Kidney (tissue), 14 donors: ENCODE measurements around the gene RNF181. TPM values are rescaled to one million over a fixed set of nuclear protein-coding genes. Genes with fewer than 3 reads are reported as not detected.
A peak's percentile ranks its signal among the peaks of the same experiment; 100 is the strongest.

ENCODE experiments used
- DNase-seq, 5 donors: peaks; one replicate each; pipeline ENCODE4 v3.0.0-alpha.2; 2013 to 2020
- FAIRE-seq: peaks from 2 replicates; lab custom pipeline; 2012; peaks lifted over from hg19 to GRCh38; lab: Jason Lieb, UNC
- H3K27ac ChIP-seq, 2 donors: one replicate each; pipeline ENCODE4 v1.7.0; 2013; ENCODE audit warnings: low read depth in 2 of 2, low read length in 2 of 2, inconsistent platforms in 1 of 2
- H3K27me3 ChIP-seq: one replicate; pipeline ENCODE4 v1.7.1; 2013; ENCODE audit warnings: low read length, inconsistent platforms; ENCODE audit not compliant: control insufficient read depth, insufficient read depth
- H3K36me3 ChIP-seq, 3 donors: one replicate each; pipeline versions ENCODE4 v1.7.0 to v1.7.1; 2013; ENCODE audit warnings: low read length in 3 of 3, control low read depth in 1 of 3, inconsistent platforms in 1 of 3; ENCODE audit not compliant: insufficient read depth in 3 of 3, control insufficient read depth in 2 of 3
- H3K4me1 ChIP-seq, 3 donors: one replicate each; pipeline versions ENCODE4 v1.7.0 to v1.7.1; 2013; ENCODE audit warnings: low read length in 3 of 3, inconsistent platforms in 1 of 3, low read depth in 1 of 3; ENCODE audit not compliant: control insufficient read depth in 2 of 3, insufficient read depth in 2 of 3
- H3K4me3 ChIP-seq, 3 donors: one replicate each; pipeline versions ENCODE4 v1.7.0 to v1.8.1; 2013; ENCODE audit warnings: low read length in 3 of 3, control low read depth in 1 of 3, inconsistent platforms in 1 of 3
- H3K9ac ChIP-seq, 3 donors: one replicate each; pipeline versions ENCODE4 v1.7.0 to v1.7.1; 2013; ENCODE audit warnings: low read length in 3 of 3, control low read depth in 1 of 3, inconsistent platforms in 1 of 3
- H3K9me3 ChIP-seq, 3 donors: one replicate each; pipeline versions ENCODE4 v1.7.0 to v1.7.1; 2013; ENCODE audit warnings: low read length in 3 of 3, control low read depth in 1 of 3, inconsistent platforms in 1 of 3; ENCODE audit not compliant: control insufficient read depth in 2 of 3, insufficient read depth in 1 of 3
- intact Hi-C: fragments of 100-400 bp; cut with DNase I; formaldehyde crosslinking; loops from one replicate; pipeline ENCODE4 v1.11.1; 2022
- polyA plus RNA-seq: library from polyadenylated mRNA; stranded (reverse); fragments of 350-450 nt; fragmentation: Illumina TruSeq; extraction: RNeasy Lipid Tissue Mini Kit (QIAGEN cat#74804); gene quantifications from one replicate; pipeline ENCODE4 v1.2.3, GENCODE V29; 2014; ENCODE audit warnings: low read depth, low replicate concordance; ENCODE audit not compliant: insufficient read depth
- total RNA-seq: library from RNA; stranded (reverse); fragmentation: NEBNext Ultra II Directional; extraction: Animal tissue kit (Norgen Biotek cat#: 25700); gene quantifications from one replicate; pipeline ENCODE4 v1.2.1, GENCODE V29; 2021
- TF ChIP-seq, protein P1 (sequence below): IDR thresholded peaks from 3 replicates; pipeline ENCODE4 v1.5.1; 2012; ENCODE audit warnings: mild to moderate bottlenecking, moderate library complexity, borderline replicate concordance; ENCODE audit not compliant: insufficient read depth; ENCODE audit errors: extremely low read depth
- donor health status: control.
- donor health status: control.
- donor health status: control.
- donor health status: control.
- donor health status: control.
- donor health status: DM: yes; HTN: yes; CAD: no.
- donor health status: Normal renal cell carcinoma (clear cell type).

The RNF181 gene
- total and polyA plus RNA-seq, 2 donors from 2014 or later, result 89.9 to 407 TPM

DNA sequence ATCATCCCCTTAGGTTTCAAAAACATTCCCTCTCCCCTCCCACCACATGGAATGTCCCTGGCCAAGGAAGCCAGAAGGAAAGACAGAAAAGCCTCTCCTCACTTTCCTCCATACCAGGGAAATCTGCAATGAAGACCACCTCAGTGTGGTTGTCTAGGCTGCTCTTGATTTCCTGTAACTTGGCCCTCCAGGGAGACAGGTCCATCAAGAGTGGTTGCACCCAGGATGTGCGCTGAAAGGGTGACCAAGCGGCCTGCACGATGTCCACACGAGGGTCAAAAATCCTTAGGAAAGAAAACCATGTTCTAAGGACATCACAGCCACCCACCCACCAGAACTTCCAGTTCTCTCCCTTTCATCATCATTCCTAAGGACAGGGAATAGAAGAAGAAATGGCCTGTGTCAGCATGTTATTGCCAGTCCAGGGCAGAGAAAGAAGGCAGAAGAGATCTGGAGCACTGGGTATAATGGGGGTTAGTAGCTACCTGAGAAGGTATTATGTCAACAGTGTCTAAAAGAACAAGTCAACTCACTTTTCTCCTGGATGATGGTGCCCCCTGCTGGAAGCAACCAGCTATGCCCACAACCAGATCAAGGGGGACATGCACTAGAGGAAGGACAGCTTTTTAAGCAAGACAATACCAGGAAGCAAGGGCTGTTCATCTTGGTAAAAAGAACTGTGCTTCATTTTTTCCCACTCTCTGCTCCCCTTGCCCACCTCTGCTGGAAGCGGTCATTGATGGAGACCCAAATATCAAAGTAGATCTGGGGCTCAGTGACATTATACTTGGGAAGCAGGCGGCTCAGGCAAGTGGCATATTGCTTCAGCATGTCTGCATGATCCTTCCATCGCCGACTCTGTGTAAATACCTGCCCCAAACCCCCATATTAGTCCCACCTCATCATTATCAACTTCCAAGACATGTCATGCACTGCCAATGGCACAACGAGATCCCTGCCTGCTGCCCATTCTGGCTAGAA lies 43.6 kb upstream of the RNF181 start:
- TF ChIP-seq, protein P1, sequence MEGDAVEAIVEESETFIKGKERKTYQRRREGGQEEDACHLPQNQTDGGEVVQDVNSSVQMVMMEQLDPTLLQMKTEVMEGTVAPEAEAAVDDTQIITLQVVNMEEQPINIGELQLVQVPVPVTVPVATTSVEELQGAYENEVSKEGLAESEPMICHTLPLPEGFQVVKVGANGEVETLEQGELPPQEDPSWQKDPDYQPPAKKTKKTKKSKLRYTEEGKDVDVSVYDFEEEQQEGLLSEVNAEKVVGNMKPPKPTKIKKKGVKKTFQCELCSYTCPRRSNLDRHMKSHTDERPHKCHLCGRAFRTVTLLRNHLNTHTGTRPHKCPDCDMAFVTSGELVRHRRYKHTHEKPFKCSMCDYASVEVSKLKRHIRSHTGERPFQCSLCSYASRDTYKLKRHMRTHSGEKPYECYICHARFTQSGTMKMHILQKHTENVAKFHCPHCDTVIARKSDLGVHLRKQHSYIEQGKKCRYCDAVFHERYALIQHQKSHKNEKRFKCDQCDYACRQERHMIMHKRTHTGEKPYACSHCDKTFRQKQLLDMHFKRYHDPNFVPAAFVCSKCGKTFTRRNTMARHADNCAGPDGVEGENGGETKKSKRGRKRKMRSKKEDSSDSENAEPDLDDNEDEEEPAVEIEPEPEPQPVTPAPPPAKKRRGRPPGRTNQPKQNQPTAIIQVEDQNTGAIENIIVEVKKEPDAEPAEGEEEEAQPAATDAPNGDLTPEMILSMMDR, result peak; percentile 96
- Histone ChIP-seq H3K9ac (no peak overlapping the region), H3K36me3 (peaks cover 11 to 43% (median 25%) of the 10 kb centered on the region in 3 donors), H3K4me1 (peaks cover 0 to 8% (median 0%) of the 10 kb centered on the region in 3 donors), H3K27ac (no peak overlapping the region), H3K4me3 (no peak overlapping the region), H3K9me3 (no peaks in the 10 kb centered on the region), H3K27me3 (no peaks in the 10 kb centered on the region)
- intact Hi-C loops, result loop anchor here (5.0 kb wide), 1 partner anchor 130 kb away; no protein-coding TSS in a partner anchor
- FAIRE-seq (no peak), DNase-seq (peak; percentile 87 to 91 (median 88))

DNA sequence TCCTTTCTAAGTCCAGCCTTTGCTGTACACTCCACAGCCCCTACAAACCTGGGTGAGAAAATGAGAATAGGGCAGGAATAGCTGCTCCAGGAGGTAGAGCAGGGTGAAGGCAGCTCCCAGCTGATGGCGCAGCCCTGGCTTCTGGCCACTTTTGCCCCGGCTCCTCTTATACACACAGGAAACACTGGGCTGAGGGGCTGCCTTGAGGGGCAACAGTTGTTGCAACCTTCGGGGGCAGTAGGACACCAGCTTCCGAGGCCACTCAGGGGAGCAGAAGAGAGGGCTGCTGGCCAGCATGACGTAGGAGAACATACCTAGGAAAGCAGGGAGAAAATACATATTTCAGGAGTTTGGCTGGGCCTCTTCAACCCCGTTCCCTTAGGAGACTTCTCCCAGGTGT lies 42.4 kb upstream of the RNF181 start:
- intact Hi-C loops, result loop anchor here (5.0 kb wide), 1 partner anchor 131 kb away; no protein-coding TSS in a partner anchor
- DNase-seq, result no peak
- Histone ChIP-seq H3K4me3 (no peak overlapping the region), H3K9ac (no peak overlapping the region), H3K4me1 (peaks cover 0 to 8% (median 0%) of the 10 kb centered on the region in 3 donors), H3K27me3 (no peaks in the 10 kb centered on the region), H3K36me3 (peaks cover 11 to 48% (median 28%) of the 10 kb centered on the region in 3 donors), H3K27ac (no peak overlapping the region), H3K9me3 (no peaks in the 10 kb centered on the region)
- FAIRE-seq, result no peak
- TF ChIP-seq, protein P1, result no peak

DNA sequence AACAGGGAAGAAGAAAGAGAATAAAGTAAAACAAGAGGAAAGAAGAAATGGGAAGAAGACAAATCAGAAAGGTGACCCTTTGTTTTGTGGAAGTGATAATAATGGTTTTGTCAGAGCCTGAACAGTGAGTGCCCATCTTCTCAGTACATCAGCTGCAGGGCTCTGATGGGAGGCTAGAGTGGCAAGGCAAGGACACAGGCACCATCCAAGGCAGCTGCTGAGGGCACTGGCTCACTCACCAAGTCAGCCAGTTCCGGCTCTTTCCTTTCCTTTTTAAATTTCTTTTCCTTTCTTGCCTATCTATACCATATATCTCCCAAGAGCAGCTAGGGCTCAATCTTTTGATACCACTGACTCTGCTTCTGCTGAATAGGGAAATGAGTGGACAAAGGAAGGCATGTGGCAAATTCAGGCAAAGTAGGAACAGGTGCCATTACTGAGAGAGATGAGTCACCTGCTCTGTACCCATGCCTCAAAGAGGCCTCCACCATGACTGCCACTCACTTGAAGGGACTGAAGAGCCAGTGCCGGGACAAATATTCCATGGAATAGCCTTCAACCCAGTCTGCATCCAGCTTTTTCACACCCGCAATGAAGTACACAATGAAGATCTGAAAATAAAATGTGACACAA lies 40.4 kb upstream of the RNF181 start:
- intact Hi-C loops, result loop anchor here (5.0 kb wide), 1 partner anchor 133 kb away; no protein-coding TSS in a partner anchor
- Histone ChIP-seq H3K36me3 (peaks cover 9 to 54% (median 27%) of the 10 kb centered on the region in 3 donors), H3K9ac (no peak overlapping the region), H3K4me1 (peaks cover 0 to 6% (median 3%) of the 10 kb centered on the region in 3 donors), H3K9me3 (no peaks in the 10 kb centered on the region), H3K27me3 (no peaks in the 10 kb centered on the region), H3K27ac (no peak overlapping the region), H3K4me3 (no peak overlapping the region)
- TF ChIP-seq, protein P1, result no peak
- FAIRE-seq, result no peak
- DNase-seq, result no peak
